Measurements from ENCODE around the gene CLEC20A. TPM values are rescaled to one million over a fixed set of nuclear protein-coding genes. Genes with fewer than 3 reads are reported as not detected.
"Not testable (repeated sequence)": the region's sequence is repeated elsewhere in the genome, so short reads cannot be mapped to it uniquely, and the experiment has no call there.

The CLEC20A gene
- total and polyA plus RNA-seq, 9 of the 15 experiments (the other 6 are each of a cell fraction or from before 2014, with no cell fraction given): not detected

- no peak overlapping the region for H3K9ac ChIP-seq (ENCODE audit: insufficient read depth in 1 of 2, low read depth in 2 of 2, low read length in 2 of 2)
- no peak overlapping the region for H2AFZ ChIP-seq (ENCODE audit: low read depth, low read length)
- 2% methylated on average over 6 of the region's 6 CpGs for WGBS (ENCODE audit: insufficient coverage, low coverage, missing lambda C conversion rate)
- no peak for ATAC-seq
- H3K79me2 ChIP-seq (ENCODE audit: control insufficient read depth, insufficient read depth, low read length): no peaks in the 10 kb centered on the region
- no peaks in the 10 kb centered on the region for H3K36me3 ChIP-seq (ENCODE audit: control insufficient read depth, insufficient read depth, low read length)
- H3K4me3 ChIP-seq: no peak overlapping the region
- no peak for FAIRE-seq
- intact Hi-C loops (cut with micrococcal nuclease): no loop called here
- H3K4me1 ChIP-seq (replicated peaks in 1 of 2; ENCODE audit: control insufficient read depth in 2 of 2, insufficient read depth in 2 of 2, low read length in 2 of 2): peaks cover 4 to 8% of the 10 kb centered on the region in 2 experiments; a peak in 2 of 5 replicates
- no peaks in the 10 kb centered on the region; the same call in 1 of the 2 replicates for H4K20me1 ChIP-seq (replicated peaks; ENCODE audit: control insufficient read depth, insufficient read depth, low read length)
- CTCF ChIA-PET (ENCODE audit: low intra/inter-chr PET ratio): no interaction called here
- no peaks in the 10 kb centered on the region for H3K9me3 ChIP-seq (replicated peaks; ENCODE audit: control insufficient read depth, insufficient read depth, low read depth, low read length)
- no TSS peak for BruUV-seq (replicated peaks)
- H3K9me1 ChIP-seq (ENCODE audit: control insufficient read depth, insufficient read depth, low read length): peaks cover 3% of the 10 kb centered on the region
- in situ Hi-C loops (cut with MboI): no loop called here
- POLR2A ChIA-PET: no interaction called here
- DNase-seq (ENCODE audit: extremely low read depth in 1 of 4, low spot score in 3 of 4): no peak
- no peak overlapping the region for H3K27ac ChIP-seq (ENCODE audit: extremely low read depth, low read depth, low read length)
- H3K27me3 ChIP-seq (ENCODE audit: control insufficient read depth in 2 of 2, insufficient read depth in 2 of 2, low read length in 2 of 2): peaks cover 9 to 43% of the 10 kb centered on the region in 2 experiments; a peak in 3 of 5 replicates
- TF ChIP-seq SETDB1 (IDR thresholded peaks at IDR 0.05; ENCODE audit: low read length): no peak
- TF ChIP-seq RNF219 (CRISPR knock-in tag; IDR thresholded peaks at IDR 0.05): no peak
- no peak for TF ChIP-seq EZH2 (IDR thresholded peaks at IDR 0.05; ENCODE audit: borderline replicate concordance, low read depth, low read length)
- no peak for TF ChIP-seq NCOA6 (IDR thresholded peaks at IDR 0.05)
- TF ChIP-seq ETS1 (conservative IDR thresholded peaks at IDR 0.05; ENCODE audit: control insufficient read depth, low read depth, low read length): no peak
- no peak for TF ChIP-seq KAT8 (IDR thresholded peaks at IDR 0.05; ENCODE audit: low read depth)
- TF ChIP-seq ZNF778 (CRISPR knock-in tag; IDR thresholded peaks at IDR 0.05): no peak
- no peak for TF ChIP-seq ARHGAP35 (IDR thresholded peaks at IDR 0.05; ENCODE audit: partially characterized antibody)
- TF ChIP-seq ZFP1 (CRISPR knock-in tag; IDR thresholded peaks at IDR 0.05): no peak
- TF ChIP-seq MYBL2 (IDR thresholded peaks at IDR 0.05; ENCODE audit: low read depth): no peak
- no peak for TF ChIP-seq MYBL2 (CRISPR knock-in tag; IDR thresholded peaks at IDR 0.05; ENCODE audit: borderline replicate concordance)
- no peak for TF ChIP-seq TEAD1 (CRISPR knock-in tag; IDR thresholded peaks at IDR 0.05)
- TF ChIP-seq MCM2 (IDR thresholded peaks at IDR 0.05; ENCODE audit: low read depth): no peak
- no peak for TF ChIP-seq HOXB6 (CRISPR knock-in tag; IDR thresholded peaks at IDR 0.05; ENCODE audit: borderline replicate concordance)
- H3K4me2 ChIP-seq (ENCODE audit: insufficient read depth, low read length): no peak overlapping the region
Observed at GRCh38 chr1:178503849-178504248, 7.1 kb upstream of the CLEC20A start.

- POLR2A ChIA-PET; intact Hi-C loops (cut with micrococcal nuclease); H3K9me1 ChIP-seq (ENCODE audit: control insufficient read depth, insufficient read depth, low read length); H3K4me1 ChIP-seq (replicated peaks in 1 of 2; ENCODE audit: control insufficient read depth in 2 of 2, insufficient read depth in 2 of 2, low read length in 2 of 2); H3K4me3 ChIP-seq; H3K36me3 ChIP-seq (ENCODE audit: control insufficient read depth, insufficient read depth, low read length); BruUV-seq (replicated peaks); CTCF ChIA-PET (ENCODE audit: low intra/inter-chr PET ratio); H4K20me1 ChIP-seq (replicated peaks; ENCODE audit: control insufficient read depth, insufficient read depth, low read length); H3K79me2 ChIP-seq (ENCODE audit: control insufficient read depth, insufficient read depth, low read length); FAIRE-seq; in situ Hi-C loops (cut with MboI); H3K27ac ChIP-seq (ENCODE audit: extremely low read depth, low read depth, low read length); H2AFZ ChIP-seq (ENCODE audit: low read depth, low read length); DNase-seq (ENCODE audit: extremely low read depth in 1 of 4, low spot score in 3 of 4); H3K4me2 ChIP-seq (ENCODE audit: insufficient read depth, low read length); H3K9ac ChIP-seq (ENCODE audit: insufficient read depth in 1 of 2, low read depth in 2 of 2, low read length in 2 of 2); ATAC-seq; H3K9me3 ChIP-seq (replicated peaks; ENCODE audit: control insufficient read depth, insufficient read depth, low read depth, low read length): not testable (repeated sequence)
- under 1% methylated on average over 14 of the region's 14 CpGs for WGBS (ENCODE audit: insufficient coverage, low coverage, missing lambda C conversion rate)
- H3K27me3 ChIP-seq (ENCODE audit: control insufficient read depth in 2 of 2, insufficient read depth in 2 of 2, low read length in 2 of 2): peaks cover 9 to 47% of the 10 kb centered on the region in 2 experiments; a peak in 3 of 5 replicates
Observed at GRCh38 chr1:178503316-178503715, 6.6 kb upstream of the CLEC20A start.

All from K562 (cell line).